Fibroblast of lung (primary cell): ENCODE measurements around the gene ARFGAP3.

ENCODE experiments used
- CTCF ChIP-seq, 2 donors: IDR thresholded peaks in 1 of 2; conservative IDR thresholded peaks in 1 of 2; 1 replicate in 1 of 2; 2 replicates in 1 of 2; pipeline ENCODE4 v1.5.1; 2011 to 2012; ENCODE audit warnings: low read length in 2 of 2, control low read depth in 1 of 2, inconsistent platforms in 1 of 2, low read depth in 1 of 2, mild to moderate bottlenecking in 1 of 2
- EZH2 ChIP-seq: IDR thresholded peaks from 2 replicates; pipeline ENCODE4 v1.5.1; 2012; ENCODE audit warnings: low read length, control low read depth, mild to moderate bottlenecking; ENCODE audit errors: missing control alignments

GRCh38 chr22:42878561-42879305 is 21.7 kb upstream of the ARFGAP3 start:
- TF ChIP-seq CTCF (conservative IDR thresholded peaks at IDR 0.05 in 1 of 2, IDR thresholded peaks at IDR 0.05 in 1 of 2; ENCODE audit: low read depth in 1 of 2, low read length in 2 of 2), result no peak
- no peak for TF ChIP-seq EZH2
